ENCODE data around the gene COA8.

Gene COA8

GRCh38 chr14:103563844-103564505, 1.2 kb downstream of the COA8 start:
- Histone ChIP-seq H3K27me3 (ENCODE audit: insufficient read depth, low read length, poor library complexity) (no peaks in the 10 kb centered on the region), H3K27ac (ENCODE audit: low read depth, low read length) (no peak overlapping the region), H3K79me2 (ENCODE audit: control insufficient read depth, insufficient read depth, low read length) (peaks cover 61% of the 10 kb centered on the region), H4K8ac (ENCODE audit: low read depth, low read length) (no peak overlapping the region), H4K5ac (ENCODE audit: low read length) (no peak overlapping the region), H3K4me2 (ENCODE audit: low read length) (peak overlapping the region; percentile 99), H3K18ac (ENCODE audit: low read length) (no peak overlapping the region), H3K36me3 (ENCODE audit: control insufficient read depth, insufficient read depth, low read length) (peaks cover 6% of the 10 kb centered on the region), H3K4me1 (ENCODE audit: control insufficient read depth, low read depth, low read length) (peaks cover 2% of the 10 kb centered on the region), H2BK15ac (replicated peaks; ENCODE audit: low read depth) (no peak overlapping the region), H2AK5ac (ENCODE audit: low read length) (no peak overlapping the region), H2BK120ac (ENCODE audit: low read depth, low read length) (no peak overlapping the region), H3K9ac (ENCODE audit: low read length) (peak overlapping the region; percentile 91), H3K56ac (ENCODE audit: low read length) (peak overlapping the region; percentile 98), H3K4me3 (ENCODE audit: low read length) (no peak overlapping the region), H3K4ac (ENCODE audit: low read depth, low read length) (no peak overlapping the region), H3K23ac (ENCODE audit: low read length) (no peak overlapping the region), H3K79me1 (ENCODE audit: low read length) (peaks cover 23% of the 10 kb centered on the region), H2BK5ac (ENCODE audit: low read length) (no peak overlapping the region)
- no CpG with 5 or more reads among the region's 21 CpGs for WGBS (ENCODE audit: extremely low coverage, insufficient coverage, low lambda C conversion rate)
- DNase-seq: no peak

- H3K79me1 ChIP-seq (ENCODE audit: low read length): peaks cover 10% of the 10 kb centered on the region
- peaks cover 26% of the 10 kb centered on the region for H3K79me2 ChIP-seq (ENCODE audit: control insufficient read depth, insufficient read depth, low read length)
- H3K27ac ChIP-seq (ENCODE audit: low read depth, low read length): no peak overlapping the region
- no peak overlapping the region for H2AK5ac ChIP-seq (ENCODE audit: low read length)
- peak overlapping the region; percentile 38 for H3K9ac ChIP-seq (ENCODE audit: low read length)
- H4K8ac ChIP-seq (ENCODE audit: low read depth, low read length): no peak overlapping the region
- no peak overlapping the region for H4K5ac ChIP-seq (ENCODE audit: low read length)
- no peak overlapping the region for H2BK5ac ChIP-seq (ENCODE audit: low read length)
- no CpG with 5 or more reads among the region's 8 CpGs for WGBS (ENCODE audit: extremely low coverage, insufficient coverage, low lambda C conversion rate)
- H3K4me2 ChIP-seq (ENCODE audit: low read length): peak overlapping the region; percentile 20
- H3K4me3 ChIP-seq (ENCODE audit: low read length): no peak overlapping the region
- H2BK120ac ChIP-seq (ENCODE audit: low read depth, low read length): no peak overlapping the region
- H3K4me1 ChIP-seq (ENCODE audit: control insufficient read depth, low read depth, low read length): peaks cover 6% of the 10 kb centered on the region
- peak overlapping the region; percentile 49 for H3K56ac ChIP-seq (ENCODE audit: low read length)
- no peak overlapping the region for H3K18ac ChIP-seq (ENCODE audit: low read length)
- H3K23ac ChIP-seq (ENCODE audit: low read length): no peak overlapping the region
- no peak overlapping the region for H2BK15ac ChIP-seq (replicated peaks; ENCODE audit: low read depth)
- no peak overlapping the region for H3K4ac ChIP-seq (ENCODE audit: low read depth, low read length)
- peaks cover 1% of the 10 kb centered on the region for H3K36me3 ChIP-seq (ENCODE audit: control insufficient read depth, insufficient read depth, low read length)
- peak; percentile 84 for DNase-seq
- no peaks in the 10 kb centered on the region for H3K27me3 ChIP-seq (ENCODE audit: insufficient read depth, low read length, poor library complexity)
Observed at GRCh38 chr14:103568952-103569351, 6.2 kb downstream of the COA8 start.

GRCh38 chr14:103569408-103569807, 6.6 kb downstream of the COA8 start:
- H4K5ac ChIP-seq (ENCODE audit: low read length): no peak overlapping the region
- peaks cover 1% of the 10 kb centered on the region for H3K36me3 ChIP-seq (ENCODE audit: control insufficient read depth, insufficient read depth, low read length)
- no peak overlapping the region for H3K4me3 ChIP-seq (ENCODE audit: low read length)
- peaks cover 22% of the 10 kb centered on the region for H3K79me2 ChIP-seq (ENCODE audit: control insufficient read depth, insufficient read depth, low read length)
- WGBS (ENCODE audit: extremely low coverage, insufficient coverage, low lambda C conversion rate): no CpG with 5 or more reads among the region's 11 CpGs
- no peak overlapping the region for H3K4ac ChIP-seq (ENCODE audit: low read depth, low read length)
- no peaks in the 10 kb centered on the region for H3K27me3 ChIP-seq (ENCODE audit: insufficient read depth, low read length, poor library complexity)
- H3K9ac ChIP-seq (ENCODE audit: low read length): no peak overlapping the region
- H2BK15ac ChIP-seq (replicated peaks; ENCODE audit: low read depth): no peak overlapping the region
- H3K79me1 ChIP-seq (ENCODE audit: low read length): peaks cover 10% of the 10 kb centered on the region
- H3K4me2 ChIP-seq (ENCODE audit: low read length): no peak overlapping the region
- H2AK5ac ChIP-seq (ENCODE audit: low read length): no peak overlapping the region
- DNase-seq: no peak
- H3K18ac ChIP-seq (ENCODE audit: low read length): no peak overlapping the region
- no peak overlapping the region for H4K8ac ChIP-seq (ENCODE audit: low read depth, low read length)
- H3K23ac ChIP-seq (ENCODE audit: low read length): no peak overlapping the region
- H3K4me1 ChIP-seq (ENCODE audit: control insufficient read depth, low read depth, low read length): peaks cover 6% of the 10 kb centered on the region
- peak overlapping the region; percentile 34 for H3K56ac ChIP-seq (ENCODE audit: low read length)
- no peak overlapping the region for H2BK5ac ChIP-seq (ENCODE audit: low read length)
- H3K27ac ChIP-seq (ENCODE audit: low read depth, low read length): peak overlapping the region; percentile 82
- H2BK120ac ChIP-seq (ENCODE audit: low read depth, low read length): no peak overlapping the region

GRCh38 chr14:103574104-103574503, 11.3 kb downstream of the COA8 start:
- H4K5ac ChIP-seq (ENCODE audit: low read length): no peak overlapping the region
- H4K8ac ChIP-seq (ENCODE audit: low read depth, low read length): no peak overlapping the region
- peaks cover 3% of the 10 kb centered on the region for H3K4me1 ChIP-seq (ENCODE audit: control insufficient read depth, low read depth, low read length)
- H2BK5ac ChIP-seq (ENCODE audit: low read length): no peak overlapping the region
- H3K4me3 ChIP-seq (ENCODE audit: low read length): no peak overlapping the region
- H3K4me2 ChIP-seq (ENCODE audit: low read length): no peak overlapping the region
- no CpG with 5 or more reads among the region's 6 CpGs for WGBS (ENCODE audit: extremely low coverage, insufficient coverage, low lambda C conversion rate)
- no peak for DNase-seq
- H3K18ac ChIP-seq (ENCODE audit: low read length): no peak overlapping the region
- H3K27ac ChIP-seq (ENCODE audit: low read depth, low read length): no peak overlapping the region
- H3K23ac ChIP-seq (ENCODE audit: low read length): no peak overlapping the region
- no peak overlapping the region for H3K56ac ChIP-seq (ENCODE audit: low read length)
- H3K79me2 ChIP-seq (ENCODE audit: control insufficient read depth, insufficient read depth, low read length): peaks cover 4% of the 10 kb centered on the region
- H3K36me3 ChIP-seq (ENCODE audit: control insufficient read depth, insufficient read depth, low read length): peaks cover 3% of the 10 kb centered on the region
- H3K9ac ChIP-seq (ENCODE audit: low read length): no peak overlapping the region
- peaks cover 2% of the 10 kb centered on the region for H3K79me1 ChIP-seq (ENCODE audit: low read length)
- H2BK15ac ChIP-seq (replicated peaks; ENCODE audit: low read depth): no peak overlapping the region
- no peak overlapping the region for H2AK5ac ChIP-seq (ENCODE audit: low read length)
- no peak overlapping the region for H2BK120ac ChIP-seq (ENCODE audit: low read depth, low read length)
- no peak overlapping the region for H3K4ac ChIP-seq (ENCODE audit: low read depth, low read length)
- no peaks in the 10 kb centered on the region for H3K27me3 ChIP-seq (ENCODE audit: insufficient read depth, low read length, poor library complexity)

GRCh38 chr14:103574707-103575285, 12.0 kb downstream of the COA8 start:
- H3K4ac ChIP-seq (ENCODE audit: low read depth, low read length): no peak overlapping the region

More at GRCh38 chr14:103574707-103575285, 12.0 kb downstream of the COA8 start:
- Histone ChIP-seq H3K4me1 (ENCODE audit: control insufficient read depth, low read depth, low read length) (no peaks in the 10 kb centered on the region), H3K9ac (ENCODE audit: low read length) (no peak overlapping the region), H2BK15ac (replicated peaks; ENCODE audit: low read depth) (no peak overlapping the region), H3K56ac (ENCODE audit: low read length) (no peak overlapping the region), H3K27me3 (ENCODE audit: insufficient read depth, low read length, poor library complexity) (no peaks in the 10 kb centered on the region), H2BK5ac (ENCODE audit: low read length) (no peak overlapping the region), H3K27ac (ENCODE audit: low read depth, low read length) (no peak overlapping the region), H4K5ac (ENCODE audit: low read length) (no peak overlapping the region), H3K79me2 (ENCODE audit: control insufficient read depth, insufficient read depth, low read length) (no peaks in the 10 kb centered on the region), H3K23ac (ENCODE audit: low read length) (no peak overlapping the region), H3K79me1 (ENCODE audit: low read length) (no peaks in the 10 kb centered on the region), H3K36me3 (ENCODE audit: control insufficient read depth, insufficient read depth, low read length) (peaks cover 3% of the 10 kb centered on the region), H3K4me2 (ENCODE audit: low read length) (no peak overlapping the region), H2BK120ac (ENCODE audit: low read depth, low read length) (no peak overlapping the region), H3K18ac (ENCODE audit: low read length) (no peak overlapping the region), H2AK5ac (ENCODE audit: low read length) (no peak overlapping the region), H3K4me3 (ENCODE audit: low read length) (no peak overlapping the region), H4K8ac (ENCODE audit: low read depth, low read length) (no peak overlapping the region)
- no CpG with 5 or more reads among the region's 18 CpGs for WGBS (ENCODE audit: extremely low coverage, insufficient coverage, low lambda C conversion rate)
- no peak for DNase-seq
